HCT116 (cell line): ENCODE data around the gene ZNF438. TPM values are rescaled to one million over a fixed set of nuclear protein-coding genes. Genes with fewer than 3 reads are reported as not detected.

Experiments
- ATAC-seq: fragments of 200-7000 bp; cut with Tn5 transposase; 2 replicates; pipeline ENCODE4 v1.9.1; 2020; ENCODE audit warnings: mild to moderate bottlenecking, moderate library complexity
- BruUV-seq: library from RNA; stranded (reverse); fragments of 400-500 nt; replicated peaks from 2 replicates; lab custom pipeline; 2021; lab: Mats Ljungman, UMichigan
- CTCF ChIA-PET: fragments of 300-600 bp; sonication (Branson Sonifier 250); formaldehyde crosslinking; loops from one replicate; lab custom pipeline; 2021; ENCODE audit warnings: antibody characterized with exemption; lab: Charles Lee
- POLR2A ChIA-PET: fragments of 300-600, 350-600 bp; sonication (Branson Sonifier 250); formaldehyde crosslinking; loops from one replicate; lab custom pipeline; 2021; ENCODE audit warnings: antibody characterized with exemption; lab: Charles Lee
- RAD21 ChIA-PET, 2 experiments: fragments of 300-600 bp; sonication (Branson Sonifier 250); formaldehyde crosslinking; loops; one replicate each; lab custom pipeline; 2023; ENCODE audit warnings: low total read pairs in 2 of 2; ENCODE audit not compliant: uncharacterized antibody in 2 of 2, unreplicated experiment in 2 of 2, low non-redundant PET in 1 of 2; lab: Charles Lee
- DNase-seq: peaks from one replicate; pipeline ENCODE4 v3.0.0-alpha.2; 2010; ENCODE audit warnings: low read depth, low spot score
- H2AFZ ChIP-seq: fragments of 200-600 bp; shearing (Covaris generic), sonication (generic); 2 replicates; pipeline ENCODE4 v1.6.1; 2017; ENCODE audit warnings: low read depth, mixed run types, mixed read lengths, antibody characterized with exemption, low read length; ENCODE audit not compliant: poor library complexity, severe bottlenecking
- H3K27ac ChIP-seq: 2 replicates; pipeline ENCODE4 v1.5.1; 2012; ENCODE audit warnings: low read depth, low read length
- H3K27me3 ChIP-seq: fragments of 200-600 bp; sonication (generic); 2 replicates; pipeline ENCODE4 v1.6.1; 2016; ENCODE audit warnings: mixed run types, low read length, mixed read lengths; ENCODE audit not compliant: insufficient read depth
- H3K36me3 ChIP-seq, 2 experiments: fragments of 200-500 bp in 1 of 2; fragments of 200-600 bp in 1 of 2; sonication (Bioruptor generic) in 1 of 2; sonication (generic) in 1 of 2; 2 replicates each; pipeline versions ENCODE4 v1.5.1 to v1.6.1; 2014 to 2016; ENCODE audit warnings: low read length in 2 of 2, inconsistent platforms in 1 of 2, mixed read lengths in 1 of 2, mixed run types in 1 of 2; ENCODE audit not compliant: insufficient read depth in 2 of 2, control insufficient read depth in 1 of 2
- H3K4me1 ChIP-seq, 2 experiments: fragments of 200-600 bp in 1 of 2; sonication (generic) in 1 of 2; 2 replicates each; pipeline versions ENCODE4 v1.5.1 to v1.6.1; 2012 to 2017; ENCODE audit warnings: low read length in 2 of 2, inconsistent platforms in 1 of 2, mild to moderate bottlenecking in 1 of 2, mixed read lengths in 1 of 2, mixed run types in 1 of 2, moderate library complexity in 1 of 2; ENCODE audit not compliant: insufficient read depth in 2 of 2, control insufficient read depth in 1 of 2
- H3K4me2 ChIP-seq: fragments of 200-600 bp; sonication (generic); 2 replicates; pipeline ENCODE4 v1.6.1; 2017; ENCODE audit warnings: mixed run types, low read length, mixed read lengths
- H3K4me3 ChIP-seq, 2 experiments: fragments of 200-600 bp in 1 of 2; sonication (generic) in 1 of 2; replicated peaks in 1 of 2; 2 replicates each; pipeline ENCODE4 v1.5.1; 2011 to 2016; ENCODE audit warnings: low read length in 2 of 2, control low read depth in 1 of 2, low read depth in 1 of 2, mild to moderate bottlenecking in 1 of 2, mixed read lengths in 1 of 2, mixed run types in 1 of 2
- H3K79me2 ChIP-seq: fragments of 200-600 bp; sonication (generic); 2 replicates; pipeline ENCODE4 v1.6.1; 2017; ENCODE audit warnings: mild to moderate bottlenecking, mixed run types, low read length, moderate library complexity, mixed read lengths; ENCODE audit not compliant: insufficient read depth
- H3K9ac ChIP-seq: fragments of 200-600 bp; sonication (generic); 2 replicates; pipeline ENCODE4 v1.6.1; 2016; ENCODE audit warnings: low read length, mixed read lengths
- H3K9me2 ChIP-seq: fragments of 200-600 bp; sonication (generic), shearing (Covaris generic); 2 replicates; pipeline ENCODE4 v1.6.1; 2017; ENCODE audit warnings: mixed run types, mild to moderate bottlenecking, moderate library complexity; ENCODE audit not compliant: insufficient read depth
- H3K9me3 ChIP-seq, 2 experiments: fragments of 200-500 bp in 1 of 2; fragments of 200-600 bp in 1 of 2; sonication (Bioruptor generic) in 1 of 2; sonication (generic) in 1 of 2; 2 replicates each; pipeline ENCODE4 v1.6.1; 2014 to 2017; ENCODE audit warnings: low read length in 2 of 2, mixed read lengths in 2 of 2, inconsistent platforms in 1 of 2, low read depth in 1 of 2, mild to moderate bottlenecking in 1 of 2, mixed run types in 1 of 2, moderate library complexity in 1 of 2; ENCODE audit not compliant: control insufficient read depth in 1 of 2, insufficient read depth in 1 of 2
- H4K20me1 ChIP-seq: fragments of 200-600 bp; sonication (generic), shearing (Covaris generic); 2 replicates; pipeline ENCODE4 v1.6.1; 2017; ENCODE audit warnings: mixed run types, mild to moderate bottlenecking, moderate library complexity; ENCODE audit not compliant: insufficient read depth
- ATF3 ChIP-seq: IDR thresholded peaks from 2 replicates; pipeline ENCODE4 v1.6.1; 2012
- CBX3 ChIP-seq: IDR thresholded peaks from 2 replicates; pipeline ENCODE4 v1.6.1; 2012; ENCODE audit warnings: low read depth
- ELF1 ChIP-seq: IDR thresholded peaks from 2 replicates; pipeline ENCODE4 v1.6.1; 2012; ENCODE audit warnings: low read depth, borderline replicate concordance
- FOSL1 ChIP-seq: IDR thresholded peaks from 2 replicates; pipeline ENCODE4 v1.6.1; 2012; ENCODE audit warnings: low read depth
- MAX ChIP-seq: IDR thresholded peaks from 2 replicates; pipeline ENCODE4 v1.6.1; 2012
- POLR2A ChIP-seq: IDR thresholded peaks from 2 replicates; pipeline ENCODE4 v1.7.0; 2011; ENCODE audit warnings: borderline replicate concordance; ENCODE audit not compliant: insufficient read depth, insufficient read length; ENCODE audit errors: extremely low read depth
- REST ChIP-seq: IDR thresholded peaks from 2 replicates; pipeline ENCODE4 v1.6.1; 2012; ENCODE audit warnings: low read depth
- SIN3A ChIP-seq: IDR thresholded peaks from 2 replicates; pipeline ENCODE4 v1.6.1; 2012; ENCODE audit warnings: low read depth
- ZBTB33 ChIP-seq: IDR thresholded peaks from 2 replicates; pipeline ENCODE4 v1.6.1; 2011; ENCODE audit warnings: mild to moderate bottlenecking, low read length, moderate library complexity; ENCODE audit not compliant: insufficient replicate concordance; ENCODE audit errors: extremely low read depth
- ZFX ChIP-seq: fragments of 450-650 bp; IDR thresholded peaks from 2 replicates; pipeline ENCODE4 v1.6.1; 2017
- ZNF274 ChIP-seq: fragments of 200-500 bp; sonication (Bioruptor generic); IDR thresholded peaks from 2 replicates; pipeline ENCODE4 v1.6.1; 2014; ENCODE audit warnings: mild to moderate bottlenecking, low read depth, low read length, inconsistent platforms
- intact Hi-C: fragments of 100-400 bp; cut with micrococcal nuclease; formaldehyde crosslinking; loops from 2 replicates; pipeline ENCODE4 v1.10.0; 2022
- total RNA-seq: library from RNA; stranded (reverse); gene quantifications from one replicate; pipeline ENCODE4 v1.2.1, GENCODE V29; 2021; ENCODE audit not compliant: unreplicated experiment

ZNF438 gene
- total RNA-seq, 1 experiment from 2014 or later: 3.3 TPM

- CTCF ChIA-PET: no interaction called here
Measured at GRCh38 chr10:30986053-30986555, 45.6 kb downstream of the ZNF438 start.

More at GRCh38 chr10:30986053-30986555, 45.6 kb downstream of the ZNF438 start:
- no peak overlapping the region for H3K9ac ChIP-seq
- H3K27me3 ChIP-seq: no peaks in the 10 kb centered on the region
- ChIA-PET POLR2A (no interaction called here), RAD21 (no interaction called here)
- DNase-seq (no peak), ATAC-seq (no peak)
- no peak overlapping the region for H3K4me2 ChIP-seq
- no peak overlapping the region for H2AFZ ChIP-seq
- no peaks in the 10 kb centered on the region for H3K9me3 ChIP-seq
- no peaks in the 10 kb centered on the region for H3K79me2 ChIP-seq
- no TSS peak for BruUV-seq
- intact Hi-C loops: no loop called here
- H4K20me1 ChIP-seq: no peaks in the 10 kb centered on the region
- TF ChIP-seq CBX3: no peak
- no peak for TF ChIP-seq ZNF274
- TF ChIP-seq MAX: no peak
- TF ChIP-seq ELF1: no peak
- no peak for TF ChIP-seq FOSL1
- no peak for TF ChIP-seq REST
- TF ChIP-seq POLR2A: no peak
- TF ChIP-seq ATF3: no peak
- TF ChIP-seq ZFX: no peak
- no peak for TF ChIP-seq ZBTB33
- TF ChIP-seq SIN3A: no peak
- H3K36me3 ChIP-seq: no peaks in the 10 kb centered on the region
- H3K9me2 ChIP-seq: no peaks in the 10 kb centered on the region
- no peak overlapping the region for H3K4me3 ChIP-seq
- H3K4me1 ChIP-seq: peaks cover 0 to 18% of the 10 kb centered on the region in 2 experiments; a peak in 2 of 4 replicates
- no peak overlapping the region for H3K27ac ChIP-seq
